Mucosa of descending colon (tissue), 3 donors: Measurements from ENCODE around the gene CTDSPL. TPM values are rescaled to one million over a fixed set of nuclear protein-coding genes. Genes with fewer than 3 reads are reported as not detected.

ENCODE experiments used
- ATAC-seq: fragments of 200-7000 bp; cut with Tn5 transposase; one replicate; pipeline ENCODE4 v1.9.1; 2020; ENCODE audit warnings: mild to moderate bottlenecking, moderate library complexity
- DNase-seq, 3 donors: peaks; one replicate each; pipeline ENCODE4 v3.0.0-alpha.2; 2020
- H3K36me3 ChIP-seq: fragments of 200-600 bp; one replicate; pipeline ENCODE4 v1.8.0; 2021; ENCODE audit warnings: low read depth, mild to moderate bottlenecking
- H3K4me1 ChIP-seq: fragments of 200-600 bp; one replicate; pipeline ENCODE4 v1.8.0; 2021; ENCODE audit warnings: low read depth, mild to moderate bottlenecking
- H3K4me3 ChIP-seq: fragments of 200-600 bp; one replicate; pipeline ENCODE4 v1.8.0; 2021; ENCODE audit warnings: mild to moderate bottlenecking
- H3K9me3 ChIP-seq: fragments of 200-600 bp; one replicate; pipeline ENCODE4 v1.8.0; 2021; ENCODE audit warnings: mild to moderate bottlenecking
- CTCF ChIP-seq: fragments of 200-600 bp; IDR thresholded peaks from one replicate; pipeline ENCODE4 v1.8.0; 2022; ENCODE audit warnings: antibody characterized with exemption, mild to moderate bottlenecking
- intact Hi-C, 2 donors: fragments of 100-400 bp; cut with DNase I in 1 of 2; cut with micrococcal nuclease in 1 of 2; formaldehyde crosslinking; loops; one replicate each; pipeline versions ENCODE4 v1.11.0 to v1.11.1; 2022; cut with DNase I, micrococcal nuclease
- total RNA-seq, 3 donors: library from RNA; stranded (reverse); fragmentation: NEBNext Ultra II Directional in 2 of 3; extraction: Animal tissue kit (Norgen Biotek cat#: 25700) in 2 of 3; gene quantifications; one replicate each; pipeline versions ENCODE4 v1.2.1 to v1.2.4, GENCODE V29; 2021 to 2023
- donor health status: DM: no; HTN: no; CAD: no; lungs with moderate emphysema.
- donor health status: DM: no; HTN: no; CAD: no.
- donor health status: DM: no; HTN: yes; CAD: no.

The CTDSPL gene
- total RNA-seq, 3 donors from 2014 or later = 59.1 to 89.7 (median 88.1) TPM

GRCh38 chr3:37930495-37930894 lies 68.8 kb downstream of the CTDSPL start:
- Histone ChIP-seq H3K36me3 (no peaks in the 10 kb centered on the region), H3K4me3 (no peak overlapping the region), H3K4me1 (peaks cover 18% of the 10 kb centered on the region), H3K9me3 (no peaks in the 10 kb centered on the region)
- TF ChIP-seq CTCF = no peak
- intact Hi-C loops = no loop called here
- DNase-seq = no peak
- ATAC-seq = no peak

- no peak for TF ChIP-seq CTCF
- no peak overlapping the region for H3K4me3 ChIP-seq
- H3K9me3 ChIP-seq = no peaks in the 10 kb centered on the region
- no peaks in the 10 kb centered on the region for H3K36me3 ChIP-seq
- intact Hi-C loops = no loop called here
- peaks cover 31% of the 10 kb centered on the region for H3K4me1 ChIP-seq
- peak; percentile 39 for ATAC-seq
- no peak for DNase-seq
Observed at GRCh38 chr3:37932505-37932904, 70.8 kb downstream of the CTDSPL start.

GRCh38 chr3:37934631-37935289 lies 73.1 kb downstream of the CTDSPL start:
- Histone ChIP-seq H3K4me1 (peaks cover 35% of the 10 kb centered on the region), H3K9me3 (no peaks in the 10 kb centered on the region), H3K4me3 (no peak overlapping the region), H3K36me3 (no peaks in the 10 kb centered on the region)
- intact Hi-C loops = no loop called here
- no peak for DNase-seq
- peak; percentile 43 for ATAC-seq
- no peak for TF ChIP-seq CTCF

- H3K4me1 ChIP-seq = peaks cover 35% of the 10 kb centered on the region
- no peak for TF ChIP-seq CTCF
- no peak overlapping the region for H3K4me3 ChIP-seq
- H3K9me3 ChIP-seq = no peaks in the 10 kb centered on the region
- no peak for DNase-seq
- ATAC-seq = peak; percentile 70
- no peaks in the 10 kb centered on the region for H3K36me3 ChIP-seq
- intact Hi-C loops = no loop called here
Observed at GRCh38 chr3:37935290-37935668, 73.6 kb downstream of the CTDSPL start.

- H3K4me3 ChIP-seq = no peak overlapping the region
- peaks cover 35% of the 10 kb centered on the region for H3K4me1 ChIP-seq
- intact Hi-C loops = no loop called here
- TF ChIP-seq CTCF = no peak
- DNase-seq (no peak), ATAC-seq (peak; percentile 55)
- H3K36me3 ChIP-seq = no peaks in the 10 kb centered on the region
- no peaks in the 10 kb centered on the region for H3K9me3 ChIP-seq
Observed at GRCh38 chr3:37935756-37936666, 74.3 kb downstream of the CTDSPL start.
